CD4-positive, alpha-beta T cell treated with Interleukin-17A for 4 hours (primary cell): ENCODE results near the gene ADARB2.

Experiments
- DNase-seq: peaks from one replicate; pipeline ENCODE4 v3.0.0-alpha.2; 2020; ENCODE audit warnings: mixed read lengths

ADARB2 gene

GRCh38 chr10:1515780-1516491 is 221.4 kb downstream of the ADARB2 start:
- DNase-seq: no peak

GRCh38 chr10:1515121-1515779 is 222.1 kb downstream of the ADARB2 start:
- no peak for DNase-seq

- DNase-seq: no peak
Observed at GRCh38 chr10:1514681-1515080, 222.6 kb downstream of the ADARB2 start.

GRCh38 chr10:1513221-1513620 is 224.1 kb downstream of the ADARB2 start:
- DNase-seq: no peak

GRCh38 chr10:1509011-1509530 is 228.3 kb downstream of the ADARB2 start:
- no peak for DNase-seq

- DNase-seq: no peak
Observed at GRCh38 chr10:1508096-1508495, 229.2 kb downstream of the ADARB2 start.

- DNase-seq: no peak
Observed at GRCh38 chr10:1507436-1507835, 229.9 kb downstream of the ADARB2 start.

- DNase-seq: no peak
Observed at GRCh38 chr10:1504940-1505339, 232.4 kb downstream of the ADARB2 start.

- no peak for DNase-seq
Observed at GRCh38 chr10:1504286-1504685, 233.0 kb downstream of the ADARB2 start.

- no peak for DNase-seq
Observed at GRCh38 chr10:1502451-1502850, 234.9 kb downstream of the ADARB2 start.

GRCh38 chr10:1499359-1499957 is 237.9 kb downstream of the ADARB2 start:
- DNase-seq: no peak

- DNase-seq: no peak
Observed at GRCh38 chr10:1498746-1499358, 238.5 kb downstream of the ADARB2 start.

GRCh38 chr10:1495915-1496517 is 241.3 kb downstream of the ADARB2 start:
- no peak for DNase-seq

- no peak for DNase-seq
Observed at GRCh38 chr10:1492641-1493040, 244.7 kb downstream of the ADARB2 start.

GRCh38 chr10:1491901-1492300 is 245.4 kb downstream of the ADARB2 start:
- DNase-seq: no peak

- no peak for DNase-seq
Observed at GRCh38 chr10:1489801-1490200, 247.5 kb downstream of the ADARB2 start.

GRCh38 chr10:1488970-1489548 is 248.3 kb downstream of the ADARB2 start:
- DNase-seq: no peak

- DNase-seq: no peak
Observed at GRCh38 chr10:1486841-1487687, 250.3 kb downstream of the ADARB2 start.

- DNase-seq: no peak
Observed at GRCh38 chr10:1485357-1485756, 252.0 kb downstream of the ADARB2 start.

GRCh38 chr10:1483826-1484225 is 253.5 kb downstream of the ADARB2 start:
- DNase-seq: no peak

GRCh38 chr10:1483246-1483645 is 254.1 kb downstream of the ADARB2 start:
- no peak for DNase-seq

- no peak for DNase-seq
Observed at GRCh38 chr10:1477578-1477977, 259.7 kb downstream of the ADARB2 start.
